RWPE1 (cell line): ENCODE measurements around the gene CSTPP1.

Experiments
- CTCF ChIA-PET: fragments of 350-600 bp; sonication (Branson Sonifier 250); formaldehyde crosslinking; extraction: SDS; loops from one replicate; lab custom pipeline; 2021; lab: Yijun Ruan, JAX
- POLR2A ChIA-PET: fragments of 400-600 bp; formaldehyde crosslinking; extraction: SDS; loops from one replicate; lab custom pipeline; 2020; ENCODE audit warnings: antibody characterized with exemption; ENCODE audit not compliant: low non-redundant PET; lab: Yijun Ruan, JAX
- DNase-seq: peaks from one replicate; pipeline ENCODE4 v3.0.0; 2012; ENCODE audit warnings: low spot score
- H3K27ac ChIP-seq: fragments of 450-650 bp; 2 replicates; pipeline ENCODE4 v1.5.1; 2017
- TF ChIP-seq, protein P1 (sequence below): fragments of 450-650 bp; conservative IDR thresholded peaks from 2 replicates; pipeline ENCODE4 v1.5.1; 2017; ENCODE audit warnings: low read depth, mild to moderate bottlenecking

The CSTPP1 gene

DNA sequence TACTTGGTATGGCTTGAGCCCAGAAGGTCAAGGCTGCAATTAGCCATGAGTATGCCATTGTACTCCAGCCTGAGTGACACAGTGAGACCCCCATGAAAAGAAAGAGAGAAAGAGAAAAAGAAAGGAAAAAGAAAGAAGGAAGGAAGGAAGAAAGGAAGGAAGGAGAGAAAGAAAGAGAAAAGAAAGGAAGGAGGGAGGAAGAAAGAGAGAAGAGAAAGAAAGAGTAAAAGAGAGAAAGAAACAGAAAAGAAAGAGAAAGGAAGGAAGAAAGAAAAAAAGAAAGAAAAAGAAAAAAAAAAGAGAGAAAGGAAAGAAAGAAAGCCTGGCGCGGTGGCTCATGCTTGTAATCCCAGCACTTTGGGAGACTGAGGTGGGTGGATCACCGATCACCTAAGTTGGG is 77.5 kb downstream of the CSTPP1 start:
- H3K27ac ChIP-seq: no peak overlapping the region
- no peak for DNase-seq
- TF ChIP-seq, protein P1, sequence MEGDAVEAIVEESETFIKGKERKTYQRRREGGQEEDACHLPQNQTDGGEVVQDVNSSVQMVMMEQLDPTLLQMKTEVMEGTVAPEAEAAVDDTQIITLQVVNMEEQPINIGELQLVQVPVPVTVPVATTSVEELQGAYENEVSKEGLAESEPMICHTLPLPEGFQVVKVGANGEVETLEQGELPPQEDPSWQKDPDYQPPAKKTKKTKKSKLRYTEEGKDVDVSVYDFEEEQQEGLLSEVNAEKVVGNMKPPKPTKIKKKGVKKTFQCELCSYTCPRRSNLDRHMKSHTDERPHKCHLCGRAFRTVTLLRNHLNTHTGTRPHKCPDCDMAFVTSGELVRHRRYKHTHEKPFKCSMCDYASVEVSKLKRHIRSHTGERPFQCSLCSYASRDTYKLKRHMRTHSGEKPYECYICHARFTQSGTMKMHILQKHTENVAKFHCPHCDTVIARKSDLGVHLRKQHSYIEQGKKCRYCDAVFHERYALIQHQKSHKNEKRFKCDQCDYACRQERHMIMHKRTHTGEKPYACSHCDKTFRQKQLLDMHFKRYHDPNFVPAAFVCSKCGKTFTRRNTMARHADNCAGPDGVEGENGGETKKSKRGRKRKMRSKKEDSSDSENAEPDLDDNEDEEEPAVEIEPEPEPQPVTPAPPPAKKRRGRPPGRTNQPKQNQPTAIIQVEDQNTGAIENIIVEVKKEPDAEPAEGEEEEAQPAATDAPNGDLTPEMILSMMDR: no peak
- CTCF ChIA-PET: interaction anchor here (0.7 kb wide), 1 partner anchor 13 kb away, joined by 4 read pairs; no protein-coding TSS in a partner anchor
- POLR2A ChIA-PET: no interaction called here

DNA sequence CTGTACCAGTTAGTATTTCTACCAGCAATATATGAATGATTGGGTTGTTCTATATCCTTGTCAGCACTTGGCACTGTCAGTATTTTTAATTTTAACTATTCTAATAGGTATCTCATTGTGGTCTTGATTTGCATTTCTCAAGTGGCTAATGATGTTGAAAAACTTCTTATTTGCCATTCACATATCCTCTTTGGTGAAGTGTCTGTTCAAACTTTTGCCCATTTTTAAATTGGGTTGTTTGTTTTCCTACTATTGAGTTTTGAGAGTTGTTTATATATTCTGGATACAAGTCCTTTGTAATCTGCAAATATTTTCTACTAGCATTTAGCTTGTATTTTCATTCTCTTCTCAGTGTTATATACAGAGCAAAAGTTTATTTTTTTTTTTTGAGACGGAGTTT is 82.1 kb downstream of the CSTPP1 start:
- ChIA-PET CTCF (no interaction called here), POLR2A (no interaction called here)
- TF ChIP-seq, protein P1: no peak

DNA sequence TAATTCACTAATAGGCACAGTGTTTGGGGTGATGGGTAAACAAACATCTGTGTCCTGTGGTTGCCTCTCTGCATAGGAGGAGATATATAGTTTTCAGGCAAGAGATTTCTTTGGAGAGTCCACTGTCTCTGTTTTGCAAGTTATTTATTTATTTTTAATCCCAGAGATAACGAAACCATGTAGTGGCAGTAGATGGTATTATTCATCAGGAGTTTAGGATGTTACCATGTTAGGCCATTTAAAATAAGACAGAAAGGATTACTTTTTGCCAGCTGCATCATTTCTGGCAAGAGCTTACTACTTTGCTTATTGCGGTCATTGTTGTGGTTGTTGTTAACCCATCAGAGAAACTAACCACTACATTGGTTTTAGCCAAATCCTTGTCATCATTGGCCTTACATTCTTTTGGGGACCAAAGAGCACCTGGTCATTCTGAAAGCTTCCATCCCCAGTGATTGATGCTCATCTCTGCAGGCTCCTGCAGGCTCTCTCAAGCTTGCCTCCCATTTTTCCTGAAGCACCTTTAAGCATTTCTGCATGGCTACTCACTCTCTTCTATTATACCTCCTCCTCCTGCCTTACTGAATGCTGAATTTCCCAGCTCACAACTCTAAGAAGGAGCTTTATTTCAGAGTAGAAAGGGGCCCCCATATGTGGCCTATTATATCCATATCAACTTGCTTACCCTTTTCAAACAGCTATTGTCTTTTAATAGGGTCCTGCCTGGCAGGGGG is 84.4 kb downstream of the CSTPP1 start:
- CTCF ChIA-PET: interaction anchor here (0.7 to 0.8 kb wide), 2 partner anchors 83 to 132 kb away, joined by 3 read pairs; no protein-coding TSS in a partner anchor
- DNase-seq: no peak
- no peak overlapping the region for H3K27ac ChIP-seq
- TF ChIP-seq, protein P1: no peak
- POLR2A ChIA-PET: no interaction called here

More for the DNA sequence above, 82.1 kb downstream of the CSTPP1 start:
- H3K27ac ChIP-seq: no peak overlapping the region
- no peak for DNase-seq

DNA sequence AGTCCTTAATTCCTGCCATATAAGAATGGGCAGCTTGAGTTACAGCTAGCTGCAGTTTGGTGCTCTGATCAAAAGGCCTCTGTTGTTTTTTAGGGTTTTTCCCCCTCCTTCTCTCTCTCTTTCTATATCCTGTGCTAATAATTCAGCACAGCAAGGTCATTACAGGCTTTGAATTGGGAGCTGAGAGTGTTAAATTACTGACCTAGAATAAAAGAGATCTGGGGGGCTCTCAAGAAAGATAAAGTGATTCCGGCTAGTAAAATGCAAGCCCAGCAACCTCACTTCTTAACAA is 84.9 kb downstream of the CSTPP1 start:
- DNase-seq: no peak
- H3K27ac ChIP-seq: no peak overlapping the region
- POLR2A ChIA-PET: no interaction called here
- TF ChIP-seq, protein P1: no peak
- CTCF ChIA-PET: interaction anchor here (0.6 to 0.7 kb wide), 2 partner anchors 82 to 267 kb away, joined by 3 to 5 read pairs; no protein-coding TSS in a partner anchor

DNA sequence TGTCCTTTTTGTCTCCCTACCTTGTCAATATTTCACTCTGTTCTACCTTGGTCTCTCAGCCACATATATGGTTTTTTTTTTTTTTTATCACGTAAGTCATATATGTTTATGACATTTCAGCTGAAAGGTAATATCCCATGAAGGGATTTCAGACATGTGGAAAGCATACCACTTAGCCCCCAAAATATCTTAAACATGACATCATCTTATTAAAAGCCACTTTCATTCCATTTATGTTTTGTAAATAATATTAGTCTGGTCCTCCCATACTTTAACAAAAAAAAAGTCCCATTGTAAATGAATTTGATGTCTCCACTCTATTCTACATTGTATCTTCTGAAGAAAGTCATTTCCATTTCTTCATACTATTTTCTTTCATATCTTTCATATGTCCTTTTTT is 85.4 kb downstream of the CSTPP1 start:
- TF ChIP-seq, protein P1: no peak
- no peak overlapping the region for H3K27ac ChIP-seq
- ChIA-PET CTCF (interaction anchor here (0.6 kb wide), 1 partner anchor 267 kb away, joined by 5 read pairs; no protein-coding TSS in a partner anchor), POLR2A (no interaction called here)
- no peak for DNase-seq

DNA sequence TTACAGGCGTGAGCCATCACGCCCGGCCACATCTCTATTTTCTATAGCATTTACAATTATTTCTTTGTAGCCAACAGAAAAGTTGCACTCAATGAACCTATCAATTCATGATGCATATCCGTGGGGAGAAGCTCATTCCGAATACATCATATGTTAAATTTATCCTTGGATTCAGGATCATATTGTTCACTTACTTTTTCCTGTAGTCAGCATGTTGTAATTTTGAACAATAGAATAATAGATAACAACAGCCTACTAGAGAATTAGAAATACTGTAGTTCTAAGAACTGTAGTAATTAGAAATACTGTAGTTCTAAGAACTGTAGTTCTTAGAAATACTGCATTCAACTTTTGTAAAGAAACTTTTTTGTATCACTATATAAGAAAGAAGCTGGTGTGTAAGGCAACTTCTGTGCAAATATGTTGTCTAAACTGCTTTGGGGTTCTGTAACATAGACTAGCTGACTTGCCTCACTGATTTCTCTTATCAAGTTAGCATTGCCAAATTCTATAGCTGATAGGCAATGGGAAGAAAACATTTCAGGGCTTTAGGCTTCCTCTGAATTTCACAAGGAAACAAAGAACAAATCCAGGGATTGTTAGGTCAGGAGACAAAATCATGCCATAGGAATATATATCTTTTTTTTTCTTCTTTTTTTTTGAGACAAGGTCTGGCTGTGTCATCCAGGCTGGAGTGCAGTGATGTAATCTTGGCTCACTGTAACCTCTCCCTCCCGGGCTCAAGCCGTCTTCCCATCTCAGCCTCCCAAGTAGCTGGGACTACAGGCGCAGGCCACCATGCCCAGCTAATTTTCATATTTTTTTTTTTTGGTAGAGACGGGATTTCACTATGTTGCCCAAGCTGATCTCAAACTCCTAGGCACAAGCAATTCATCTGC is 91.9 kb downstream of the CSTPP1 start:
- TF ChIP-seq, protein P1: no peak
- no peak for DNase-seq
- CTCF ChIA-PET: interaction anchor here (0.8 kb wide), 1 partner anchor 620 kb away, joined by 4 read pairs; no protein-coding TSS in a partner anchor
- H3K27ac ChIP-seq: no peak overlapping the region
- POLR2A ChIA-PET: no interaction called here
